CD14-positive monocyte (primary cell): ENCODE measurements around the gene ARF6. TPM values are rescaled to one million over a fixed set of nuclear protein-coding genes. Genes with fewer than 3 reads are reported as not detected.
A peak's percentile ranks its signal among the peaks of the same experiment; 100 is the strongest.

Experiments
- DNase-seq, 3 donors: peaks; one replicate each; pipeline ENCODE4 v3.0.0-alpha.2; 2011 to 2022
- H2AFZ ChIP-seq: 2 replicates; pipeline ENCODE4 v1.6.0; 2012; ENCODE audit warnings: mild to moderate bottlenecking, low read depth, low read length, inconsistent platforms; ENCODE audit not compliant: insufficient read depth, poor library complexity, severe bottlenecking
- H3K27ac ChIP-seq, 2 donors: 1 replicate in 1 of 2; 2 replicates in 1 of 2; pipeline ENCODE4 v1.5.1; 2012 to 2013; ENCODE audit warnings: low read length in 2 of 2, control low read depth in 1 of 2, inconsistent platforms in 1 of 2, low read depth in 1 of 2, mild to moderate bottlenecking in 1 of 2
- H3K27me3 ChIP-seq, 2 donors: one replicate each; pipeline versions ENCODE4 v1.6.0 to v1.6.1; 2011 to 2013; ENCODE audit warnings: low read length in 2 of 2; ENCODE audit not compliant: control insufficient read depth in 2 of 2, insufficient read depth in 2 of 2
- H3K36me3 ChIP-seq, 2 donors: replicated peaks in 1 of 2; 1 replicate in 1 of 2; 2 replicates in 1 of 2; pipeline versions ENCODE4 v1.5.1 to v1.6.1; 2012 to 2013; ENCODE audit warnings: low read length in 2 of 2, control low read depth in 1 of 2, inconsistent platforms in 1 of 2, mild to moderate bottlenecking in 1 of 2; ENCODE audit not compliant: insufficient read depth in 2 of 2, control insufficient read depth in 1 of 2
- H3K4me1 ChIP-seq, 2 donors: 1 replicate in 1 of 2; 2 replicates in 1 of 2; pipeline versions ENCODE4 v1.5.1 to v1.6.1; 2012 to 2013; ENCODE audit warnings: low read length in 2 of 2, control low read depth in 1 of 2, inconsistent platforms in 1 of 2, mild to moderate bottlenecking in 1 of 2, moderate library complexity in 1 of 2; ENCODE audit not compliant: insufficient read depth in 2 of 2, control insufficient read depth in 1 of 2
- H3K4me2 ChIP-seq: replicated peaks from 2 replicates; pipeline ENCODE3; 2012; ENCODE audit warnings: low read length, moderate library complexity, mild to moderate bottlenecking; ENCODE audit not compliant: poor library complexity, severe bottlenecking; ENCODE audit errors: extremely low read depth
- H3K4me3 ChIP-seq, 3 experiments: fragments of 200-600 bp in 1 of 3; sonication (generic) in 1 of 3; replicated peaks in 1 of 3; 1 replicate in 2 of 3; 2 replicates in 1 of 3; pipeline ENCODE4 v1.5.1; 2011 to 2013; ENCODE audit warnings: low read length in 3 of 3, mild to moderate bottlenecking in 3 of 3, control low read depth in 2 of 3, low read depth in 2 of 3, inconsistent platforms in 1 of 3, moderate library complexity in 1 of 3
- H3K79me2 ChIP-seq: 2 replicates; pipeline ENCODE4 v1.6.0; 2012; ENCODE audit warnings: mild to moderate bottlenecking, control low read depth, inconsistent platforms, low read length, moderate library complexity; ENCODE audit not compliant: insufficient read depth
- H3K9ac ChIP-seq: 2 replicates; pipeline ENCODE4 v1.6.0; 2017; ENCODE audit warnings: low read length, mild to moderate bottlenecking; ENCODE audit not compliant: insufficient read depth, poor library complexity, severe bottlenecking
- H3K9me3 ChIP-seq, 2 donors: replicated peaks in 1 of 2; 1 replicate in 1 of 2; 2 replicates in 1 of 2; pipeline versions ENCODE4 v1.5.1 to v1.6.1; 2012 to 2013; ENCODE audit warnings: low read length in 2 of 2, control low read depth in 1 of 2; ENCODE audit not compliant: control insufficient read depth in 1 of 2, insufficient read depth in 1 of 2
- H4K20me1 ChIP-seq: 2 replicates; pipeline ENCODE4 v1.6.0; 2012; ENCODE audit warnings: mild to moderate bottlenecking, low read length, control low read depth, moderate library complexity; ENCODE audit not compliant: insufficient read depth
- H3K27ac Mint-ChIP-seq, 7 donors: one replicate each; pipeline ENCODE4 v1.8.0; 2020; ENCODE audit warnings: mild to moderate bottlenecking in 7 of 7, mixed read lengths in 7 of 7, moderate library complexity in 6 of 7, inconsistent platforms in 2 of 7
- H3K27me3 Mint-ChIP-seq, 3 donors: one replicate each; pipeline ENCODE4 v1.8.0; 2021 to 2022; ENCODE audit warnings: low read depth in 3 of 3, mild to moderate bottlenecking in 3 of 3, mixed read lengths in 3 of 3, moderate library complexity in 3 of 3, inconsistent platforms in 1 of 3
- H3K36me3 Mint-ChIP-seq, 2 donors: one replicate each; pipeline ENCODE4 v1.8.0; 2020; ENCODE audit warnings: mixed read lengths in 2 of 2, inconsistent platforms in 1 of 2, mild to moderate bottlenecking in 1 of 2
- H3K4me1 Mint-ChIP-seq: one replicate; pipeline ENCODE4 v1.8.0; 2020; ENCODE audit warnings: mild to moderate bottlenecking, mixed read lengths
- H3K4me3 Mint-ChIP-seq, 2 donors: one replicate each; pipeline ENCODE4 v1.8.0; 2020; ENCODE audit warnings: mild to moderate bottlenecking in 2 of 2, mixed read lengths in 2 of 2, moderate library complexity in 1 of 2
- H3K9me3 Mint-ChIP-seq, 7 donors: one replicate each; pipeline ENCODE4 v1.8.0; 2020 to 2022; ENCODE audit warnings: mixed read lengths in 7 of 7, mild to moderate bottlenecking in 6 of 7, moderate library complexity in 6 of 7, inconsistent platforms in 2 of 7
- WGBS: methylation state at CpG from one replicate; pipeline ENCODE4 v1.1.5; 2013; ENCODE audit warnings: missing lambda C conversion rate; ENCODE audit not compliant: insufficient coverage; 5-methylcytosine and 5-hydroxymethylcytosine counted together
- intact Hi-C, 2 donors: fragments of 100-400 bp; cut with micrococcal nuclease; formaldehyde crosslinking; loops; one replicate each; pipeline versions ENCODE4 v1.15.0 to v1.15.1; 2023
- polyA plus RNA-seq, 3 donors: library from polyadenylated mRNA; depleted of rRNA in 1 of 3; unstranded in 2 of 3; stranded (reverse) in 1 of 3; fragments of 300-500 nt in 2 of 3; fragments of >200 nt in 1 of 3; fragmentation: Illumina TruSeq in 2 of 3; gene quantifications; 1 replicate in 2 of 3; 2 replicates in 1 of 3; pipeline ENCODE4 v1.2.3, GENCODE V29; 2012 to 2021
- TF ChIP-seq, protein P1 (sequence below): fragments of 200-600 bp; IDR thresholded peaks from one replicate; pipeline ENCODE4 v1.8.0; 2022; ENCODE audit warnings: antibody characterized with exemption, mild to moderate bottlenecking

The ARF6 gene
- polyA plus RNA-seq, 3 donors, result 76.4 to 136 (median 120) TPM

DNA sequence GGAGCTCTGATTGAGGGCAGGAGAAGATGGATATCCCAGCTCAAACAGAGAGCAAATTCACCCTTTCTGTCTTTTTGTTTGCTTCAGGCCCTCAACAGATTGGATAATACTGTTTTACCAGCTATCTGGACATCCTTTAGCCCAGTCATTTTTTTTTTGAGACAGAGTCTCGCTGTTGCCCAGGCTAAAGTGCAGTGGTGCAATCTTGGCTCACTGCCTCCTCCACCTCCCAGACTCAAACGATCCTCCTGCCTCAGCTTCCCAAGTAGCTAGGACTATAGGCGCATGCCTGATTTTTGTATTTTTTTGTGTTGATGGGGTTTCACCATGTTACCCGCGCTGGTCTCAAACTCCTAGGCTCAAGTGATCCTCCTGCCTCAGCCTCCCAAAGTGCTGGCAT is 40.8 kb downstream of the ARF6 start:
- no peak for DNase-seq
- H2AFZ ChIP-seq, result no peak overlapping the region
- intact Hi-C loops, result no loop called here
- TF ChIP-seq, protein P1, sequence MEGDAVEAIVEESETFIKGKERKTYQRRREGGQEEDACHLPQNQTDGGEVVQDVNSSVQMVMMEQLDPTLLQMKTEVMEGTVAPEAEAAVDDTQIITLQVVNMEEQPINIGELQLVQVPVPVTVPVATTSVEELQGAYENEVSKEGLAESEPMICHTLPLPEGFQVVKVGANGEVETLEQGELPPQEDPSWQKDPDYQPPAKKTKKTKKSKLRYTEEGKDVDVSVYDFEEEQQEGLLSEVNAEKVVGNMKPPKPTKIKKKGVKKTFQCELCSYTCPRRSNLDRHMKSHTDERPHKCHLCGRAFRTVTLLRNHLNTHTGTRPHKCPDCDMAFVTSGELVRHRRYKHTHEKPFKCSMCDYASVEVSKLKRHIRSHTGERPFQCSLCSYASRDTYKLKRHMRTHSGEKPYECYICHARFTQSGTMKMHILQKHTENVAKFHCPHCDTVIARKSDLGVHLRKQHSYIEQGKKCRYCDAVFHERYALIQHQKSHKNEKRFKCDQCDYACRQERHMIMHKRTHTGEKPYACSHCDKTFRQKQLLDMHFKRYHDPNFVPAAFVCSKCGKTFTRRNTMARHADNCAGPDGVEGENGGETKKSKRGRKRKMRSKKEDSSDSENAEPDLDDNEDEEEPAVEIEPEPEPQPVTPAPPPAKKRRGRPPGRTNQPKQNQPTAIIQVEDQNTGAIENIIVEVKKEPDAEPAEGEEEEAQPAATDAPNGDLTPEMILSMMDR, result no peak
- H3K4me3 ChIP-seq, result no peak overlapping the region
- H3K9me3 Mint-ChIP-seq, result peaks cover 5 to 16% (median 9%) of the 10 kb centered on the region in 7 donors
- H3K4me1 ChIP-seq, result peaks cover 9% of the 10 kb centered on the region in 2 donors
- H3K4me3 Mint-ChIP-seq, result no peak overlapping the region
- H3K27me3 Mint-ChIP-seq, result peaks cover 0 to 4% (median 0%) of the 10 kb centered on the region in 3 donors
- H3K27me3 ChIP-seq, result no peaks in the 10 kb centered on the region
- no peak overlapping the region for H3K4me2 ChIP-seq
- no peaks in the 10 kb centered on the region for H3K36me3 ChIP-seq
- H3K27ac Mint-ChIP-seq, result peak overlapping the region in 1 of 7 donors; percentile 49
- no peaks in the 10 kb centered on the region for H4K20me1 ChIP-seq
- WGBS, result no CpG with 5 or more reads among the region's 5 CpGs
- no peak overlapping the region for H3K27ac ChIP-seq
- H3K79me2 ChIP-seq, result no peaks in the 10 kb centered on the region
- H3K9ac ChIP-seq, result no peak overlapping the region
- peaks cover 21% of the 10 kb centered on the region for H3K4me1 Mint-ChIP-seq
- H3K9me3 ChIP-seq, result peaks cover 0 to 6% of the 10 kb centered on the region in 2 donors
- H3K36me3 Mint-ChIP-seq, result no peaks in the 10 kb centered on the region

DNA sequence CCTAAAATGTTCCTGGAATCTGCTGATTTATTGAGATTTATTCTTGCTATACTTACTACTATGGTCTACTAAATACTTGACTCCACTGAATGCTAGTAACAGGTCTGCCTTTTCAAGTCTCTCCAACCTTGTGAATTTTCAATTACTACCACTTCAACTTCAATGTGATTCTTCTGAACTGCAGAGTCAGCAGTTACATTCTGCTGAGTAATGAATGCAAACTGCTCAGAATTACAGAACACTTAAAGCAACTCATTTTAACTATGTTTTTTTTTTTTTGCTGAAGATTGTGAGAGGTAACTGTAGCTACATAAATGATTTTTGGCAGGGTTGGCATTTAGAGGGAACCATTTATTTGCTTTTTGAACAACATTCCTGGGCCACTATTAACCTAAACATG is 41.8 kb downstream of the ARF6 start:
- peaks cover 0 to 2% of the 10 kb centered on the region in 2 donors for H3K36me3 Mint-ChIP-seq
- Histone ChIP-seq H3K27ac (no peak overlapping the region), H3K79me2 (no peaks in the 10 kb centered on the region), H2AFZ (no peak overlapping the region), H3K4me3 (no peak overlapping the region), H3K4me2 (no peak overlapping the region), H3K27me3 (no peaks in the 10 kb centered on the region), H3K9me3 (peaks cover 0 to 9% of the 10 kb centered on the region in 2 donors), H3K36me3 (no peaks in the 10 kb centered on the region), H3K4me1 (peaks cover 3 to 4% of the 10 kb centered on the region in 2 donors), H4K20me1 (no peaks in the 10 kb centered on the region), H3K9ac (no peak overlapping the region)
- intact Hi-C loops, result no loop called here
- H3K4me1 Mint-ChIP-seq, result peaks cover 20% of the 10 kb centered on the region
- DNase-seq, result peak in 1 of 3 donors; percentile 14
- peak overlapping the region in 2 of 7 donors; percentile 26 to 37 for H3K27ac Mint-ChIP-seq
- H3K9me3 Mint-ChIP-seq, result peaks cover 10 to 22% (median 14%) of the 10 kb centered on the region in 7 donors
- TF ChIP-seq, protein P1, result no peak
- H3K4me3 Mint-ChIP-seq, result no peak overlapping the region
- H3K27me3 Mint-ChIP-seq, result peaks cover 0 to 4% (median 0%) of the 10 kb centered on the region in 3 donors
